BJ (cell line): ENCODE measurements around the gene RDH16. TPM values are rescaled to one million over a fixed set of nuclear protein-coding genes. Genes with fewer than 3 reads are reported as not detected.
"Not testable (repeated sequence)": the region's sequence is repeated elsewhere in the genome, so short reads cannot be mapped to it uniquely, and the experiment has no call there.

ENCODE experiments used
- CTCF ChIA-PET: fragments of 350-600 bp; formaldehyde crosslinking; extraction: SDS; loops from one replicate; lab custom pipeline; 2021; ENCODE audit warnings: antibody characterized with exemption, inconsistent platforms; lab: Yijun Ruan, JAX
- POLR2A ChIA-PET: fragments of 300-600 bp; sonication (Branson Sonifier 250); formaldehyde crosslinking; extraction: SDS; loops from one replicate; lab custom pipeline; 2021; ENCODE audit warnings: antibody characterized with exemption; lab: Charles Lee
- DNase-seq: peaks from one replicate; pipeline ENCODE4 v3.0.0-alpha.2; 2011; ENCODE audit warnings: low read depth
- H3K27me3 ChIP-seq: 2 replicates; pipeline ENCODE4 v1.6.0; 2011; ENCODE audit warnings: low read length; ENCODE audit not compliant: control insufficient read depth, insufficient read depth
- H3K36me3 ChIP-seq: 2 replicates; pipeline ENCODE4 v1.5.1; 2011; ENCODE audit warnings: low read length; ENCODE audit not compliant: control insufficient read depth, insufficient read depth
- H3K4me3 ChIP-seq: 2 replicates; pipeline ENCODE4 v1.5.1; 2011; ENCODE audit warnings: low read depth, mild to moderate bottlenecking, control low read depth, low read length
- polyA plus RNA-seq: library from polyadenylated mRNA; depleted of rRNA; stranded (reverse); fragments of >200 nt; gene quantifications from 2 replicates; pipeline ENCODE4 v1.2.3, GENCODE V29; 2011
- TF ChIP-seq, protein P1 (sequence below): IDR thresholded peaks from 2 replicates; pipeline ENCODE4 v1.5.1; 2011; ENCODE audit warnings: low read depth, mild to moderate bottlenecking, control low read depth, inconsistent platforms, low read length, moderate library complexity; ENCODE audit not compliant: insufficient read depth

Gene RDH16
- polyA plus RNA-seq, 1 experiment, result 0.07 TPM

- ChIA-PET CTCF (interaction anchor here (1.1 kb wide), 1 partner anchor 31 kb away, joined by 3 read pairs; no protein-coding TSS in a partner anchor), POLR2A (no interaction called here)
- no peak overlapping the region for H3K4me3 ChIP-seq
- TF ChIP-seq, protein P1, sequence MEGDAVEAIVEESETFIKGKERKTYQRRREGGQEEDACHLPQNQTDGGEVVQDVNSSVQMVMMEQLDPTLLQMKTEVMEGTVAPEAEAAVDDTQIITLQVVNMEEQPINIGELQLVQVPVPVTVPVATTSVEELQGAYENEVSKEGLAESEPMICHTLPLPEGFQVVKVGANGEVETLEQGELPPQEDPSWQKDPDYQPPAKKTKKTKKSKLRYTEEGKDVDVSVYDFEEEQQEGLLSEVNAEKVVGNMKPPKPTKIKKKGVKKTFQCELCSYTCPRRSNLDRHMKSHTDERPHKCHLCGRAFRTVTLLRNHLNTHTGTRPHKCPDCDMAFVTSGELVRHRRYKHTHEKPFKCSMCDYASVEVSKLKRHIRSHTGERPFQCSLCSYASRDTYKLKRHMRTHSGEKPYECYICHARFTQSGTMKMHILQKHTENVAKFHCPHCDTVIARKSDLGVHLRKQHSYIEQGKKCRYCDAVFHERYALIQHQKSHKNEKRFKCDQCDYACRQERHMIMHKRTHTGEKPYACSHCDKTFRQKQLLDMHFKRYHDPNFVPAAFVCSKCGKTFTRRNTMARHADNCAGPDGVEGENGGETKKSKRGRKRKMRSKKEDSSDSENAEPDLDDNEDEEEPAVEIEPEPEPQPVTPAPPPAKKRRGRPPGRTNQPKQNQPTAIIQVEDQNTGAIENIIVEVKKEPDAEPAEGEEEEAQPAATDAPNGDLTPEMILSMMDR, result no peak
- DNase-seq, result no peak
- no peaks in the 10 kb centered on the region; the same call in 1 of the 2 replicates for H3K27me3 ChIP-seq
- H3K36me3 ChIP-seq, result no peaks in the 10 kb centered on the region
Measured at GRCh38 chr12:56916996-56917333, 40.4 kb downstream of the RDH16 start.

DNA sequence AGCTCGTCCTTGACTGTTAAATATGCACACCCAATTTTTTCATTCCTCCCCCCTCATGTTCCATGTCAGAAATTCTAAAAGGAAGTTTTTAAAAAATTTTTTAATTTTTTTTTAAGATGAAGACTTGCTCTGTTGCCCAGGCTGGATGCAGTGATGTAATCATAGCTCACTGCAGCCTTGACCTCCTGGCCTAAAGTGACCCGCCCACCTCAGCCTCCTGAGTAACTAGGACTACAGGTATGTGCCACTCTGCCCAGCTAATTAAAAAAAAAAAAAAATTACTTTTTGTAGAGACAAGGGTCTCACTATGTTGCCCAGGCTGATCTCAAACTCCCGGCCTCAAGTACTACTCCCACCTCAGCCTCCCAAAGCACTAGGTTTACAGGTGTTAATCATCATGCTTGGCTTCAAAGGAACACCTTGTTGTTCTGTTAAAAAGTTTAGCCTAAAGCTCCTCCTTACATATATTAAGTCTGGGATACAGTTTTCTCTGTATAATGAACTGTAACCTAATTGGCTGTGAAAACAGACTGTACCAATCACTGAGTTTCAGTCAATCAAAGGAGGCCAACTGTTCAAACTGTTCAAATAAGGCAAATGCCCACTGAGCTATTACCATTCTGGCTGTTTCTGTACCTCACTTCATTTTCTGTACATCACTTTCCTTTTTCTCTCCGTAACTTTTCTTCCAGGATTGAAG is 41.0 kb downstream of the RDH16 start:
- ChIA-PET POLR2A (no interaction called here), CTCF (interaction anchor here (1.1 kb wide), 1 partner anchor 31 kb away, joined by 3 read pairs; no protein-coding TSS in a partner anchor)
- TF ChIP-seq, protein P1, result no peak
- DNase-seq, result no peak
- no peaks in the 10 kb centered on the region; the same call in 1 of the 2 replicates for H3K27me3 ChIP-seq
- no peak overlapping the region for H3K4me3 ChIP-seq
- H3K36me3 ChIP-seq, result no peaks in the 10 kb centered on the region

DNA sequence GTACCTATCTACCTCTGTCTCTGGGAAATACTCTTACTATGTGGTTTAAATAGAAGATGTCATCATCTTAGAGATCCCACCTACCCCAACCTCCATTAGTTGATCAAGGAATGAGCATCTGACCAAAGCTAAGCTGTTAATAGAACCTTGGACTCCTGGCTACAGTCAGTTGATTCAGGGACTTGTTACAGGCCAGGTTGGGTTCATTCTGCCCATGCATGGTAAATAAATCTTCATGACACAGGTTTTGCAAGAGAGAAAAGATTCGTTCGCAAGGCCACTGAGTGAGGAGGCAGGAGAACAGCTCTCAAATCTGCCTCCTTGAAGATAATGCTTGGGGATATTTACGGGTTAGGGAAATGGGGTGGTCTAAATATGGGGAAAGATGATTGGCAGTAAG is 42.7 kb downstream of the RDH16 start:
- TF ChIP-seq, protein P1, result no peak
- no peaks in the 10 kb centered on the region for H3K36me3 ChIP-seq
- ChIA-PET CTCF (no interaction called here), POLR2A (no interaction called here)
- DNase-seq, result no peak
- no peak overlapping the region for H3K4me3 ChIP-seq
- no peaks in the 10 kb centered on the region; the same call in 1 of the 2 replicates for H3K27me3 ChIP-seq

DNA sequence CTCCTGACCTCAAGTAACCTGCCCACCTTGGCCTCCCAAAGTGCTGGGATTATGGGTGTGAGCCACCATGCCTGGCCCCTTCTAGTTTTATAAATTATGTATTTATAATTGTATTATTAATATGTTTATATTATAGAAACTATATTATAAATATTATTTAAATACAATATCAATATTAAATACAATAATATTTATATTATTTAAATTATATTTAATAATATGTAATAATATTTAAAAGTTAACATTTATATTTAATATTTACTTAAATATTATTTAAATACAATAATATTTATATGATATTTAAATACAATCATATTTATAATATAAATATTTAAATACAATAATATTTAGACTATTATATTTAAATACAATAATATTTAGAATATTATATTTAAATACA is 43.2 kb downstream of the RDH16 start:
- Histone ChIP-seq H3K36me3 (no peaks in the 10 kb centered on the region), H3K4me3 (no peak overlapping the region), H3K27me3 (no peaks in the 10 kb centered on the region; the same call in 1 of the 2 replicates)
- CTCF ChIA-PET, result no interaction called here
- no peak for DNase-seq
- POLR2A ChIA-PET, result no interaction called here
- TF ChIP-seq, protein P1, result no peak

DNA sequence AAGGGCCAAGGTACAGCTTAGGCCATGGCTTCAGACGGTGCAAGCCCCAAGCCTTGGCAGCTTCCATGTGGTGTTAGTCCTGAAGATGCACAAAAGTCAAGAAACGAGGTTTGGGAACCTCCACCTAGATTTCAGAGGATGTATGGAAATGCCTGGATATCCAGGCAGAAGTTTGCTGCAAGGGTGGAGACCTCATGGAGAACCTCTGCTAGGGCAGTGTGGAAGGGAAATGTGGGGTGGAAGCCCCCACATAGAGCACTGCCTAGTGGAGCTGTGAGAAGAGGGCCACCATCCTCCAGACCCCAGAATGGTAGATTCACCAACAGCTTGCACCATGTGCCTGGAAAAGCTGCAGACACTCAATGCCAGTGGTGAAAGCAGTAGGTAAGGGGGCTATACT is 48.0 kb downstream of the RDH16 start:
- H3K27me3 ChIP-seq, CTCF ChIA-PET, POLR2A ChIA-PET, DNase-seq, H3K4me3 ChIP-seq, H3K36me3 ChIP-seq: not testable (repeated sequence)

- TF ChIP-seq, protein P1, result no peak
- CTCF ChIA-PET, result no interaction called here
- H3K4me3 ChIP-seq, result no peak overlapping the region
- POLR2A ChIA-PET, result no interaction called here
- DNase-seq, result no peak
- no peaks in the 10 kb centered on the region for H3K27me3 ChIP-seq
- no peaks in the 10 kb centered on the region for H3K36me3 ChIP-seq
Measured at GRCh38 chr12:56908136-56908535, 49.3 kb downstream of the RDH16 start.
